Uterus (tissue), 2 donors: Measurements from ENCODE around the gene KRTAP24-1.

Experiments
- CTCF ChIP-seq, 4 experiments: fragments of 200-600 bp in 2 of 4; fragments of 450-650 bp in 2 of 4; sonication (generic) in 2 of 4; IDR thresholded peaks; one replicate each; pipeline ENCODE4 v1.5.1; 2016 to 2019; ENCODE audit warnings: antibody characterized with exemption in 4 of 4, mild to moderate bottlenecking in 2 of 4, moderate library complexity in 1 of 4
- POLR2A ChIP-seq, 2 donors: fragments of 450-650 bp; IDR thresholded peaks; one replicate each; pipeline ENCODE4 v1.6.1; 2016; ENCODE audit warnings: antibody characterized with exemption in 2 of 2, mild to moderate bottlenecking in 1 of 2, moderate library complexity in 1 of 2

DNA sequence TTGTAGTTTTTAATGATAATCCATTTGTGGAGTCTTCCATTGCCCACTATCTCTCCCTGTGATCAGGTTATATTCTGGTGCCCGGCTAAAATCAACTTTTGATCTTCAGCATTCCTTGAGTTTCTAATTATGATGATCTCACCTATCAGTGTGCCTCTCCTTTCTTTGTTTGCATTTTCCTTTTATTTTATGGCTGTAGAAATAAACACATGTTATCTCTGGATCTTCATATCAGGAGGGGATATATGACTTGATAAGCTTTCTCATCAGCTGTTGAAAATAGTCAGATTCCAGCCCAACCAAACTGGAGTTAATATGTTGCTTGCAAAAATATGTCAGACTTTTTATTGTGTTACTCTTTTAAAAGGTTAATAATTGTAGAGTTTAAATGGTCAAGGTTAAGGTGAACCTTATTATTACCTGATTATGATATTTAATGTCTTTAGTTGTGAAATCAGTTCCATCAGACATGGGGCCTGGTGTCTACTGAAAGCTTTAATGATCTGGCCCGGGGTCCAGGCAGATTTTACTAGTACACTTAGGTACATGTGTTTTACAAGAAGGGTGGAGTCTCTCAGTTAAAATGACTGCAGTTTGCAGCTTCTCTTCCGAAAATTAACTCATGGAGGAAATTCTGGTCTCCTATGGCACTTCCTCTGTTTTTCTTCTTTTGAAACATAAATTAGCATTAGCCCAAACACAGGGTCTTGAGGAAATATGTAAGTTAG lies 12.8 kb downstream of the KRTAP24-1 start:
- TF ChIP-seq CTCF (IDR thresholded peaks at IDR 0.05) (no peak), POLR2A (IDR thresholded peaks at IDR 0.05) (no peak)
